NCI-H2081 (cell line): ENCODE data around the gene CHTF18.
A peak's percentile ranks its signal among the peaks of the same experiment; 100 is the strongest.
"Not testable (repeated sequence)": the region's sequence is repeated elsewhere in the genome, so short reads cannot be mapped to it uniquely, and the experiment has no call there.

ENCODE experiments used
- DNase-seq, 2 experiments: peaks; one replicate each; lab custom pipeline; 2025; lab: John Stamatoyannopoulos, UW

CHTF18 gene

GRCh38 chr16:808085-808386 lies 19.6 kb downstream of the CHTF18 start:
- DNase-seq: no peak

- DNase-seq: no peak
Measured at GRCh38 chr16:813204-813915, 24.9 kb downstream of the CHTF18 start.

GRCh38 chr16:813916-814412 lies 25.5 kb downstream of the CHTF18 start:
- no peak for DNase-seq

GRCh38 chr16:814974-815373 lies 26.6 kb downstream of the CHTF18 start:
- no peak for DNase-seq

- DNase-seq: no peak
Measured at GRCh38 chr16:815861-816260, 27.4 kb downstream of the CHTF18 start.

GRCh38 chr16:817001-817906 lies 28.8 kb downstream of the CHTF18 start:
- no peak for DNase-seq

- DNase-seq: no peak
Measured at GRCh38 chr16:818132-818531, 29.7 kb downstream of the CHTF18 start.

- no peak for DNase-seq
Measured at GRCh38 chr16:818592-818991, 30.2 kb downstream of the CHTF18 start.

- DNase-seq: no peak
Measured at GRCh38 chr16:819336-820043, 31.1 kb downstream of the CHTF18 start.

GRCh38 chr16:820044-820408 lies 31.6 kb downstream of the CHTF18 start:
- DNase-seq: not testable (repeated sequence)

GRCh38 chr16:820748-821147 lies 32.3 kb downstream of the CHTF18 start:
- DNase-seq: no peak

GRCh38 chr16:821751-822150 lies 33.3 kb downstream of the CHTF18 start:
- no peak for DNase-seq

GRCh38 chr16:822174-822908 lies 33.9 kb downstream of the CHTF18 start:
- DNase-seq: no peak

- DNase-seq: no peak
Measured at GRCh38 chr16:822909-823297, 34.5 kb downstream of the CHTF18 start.

- no peak for DNase-seq
Measured at GRCh38 chr16:824194-824593, 35.8 kb downstream of the CHTF18 start.

- DNase-seq: no peak
Measured at GRCh38 chr16:824601-825000, 36.2 kb downstream of the CHTF18 start.

- peak; percentile 8 to 9 for DNase-seq
Measured at GRCh38 chr16:825341-826061, 37.1 kb downstream of the CHTF18 start.

- no peak for DNase-seq
Measured at GRCh38 chr16:827513-827912, 39.1 kb downstream of the CHTF18 start.

GRCh38 chr16:828891-829290 lies 40.5 kb downstream of the CHTF18 start:
- DNase-seq: no peak

GRCh38 chr16:830107-830870 lies 41.9 kb downstream of the CHTF18 start:
- DNase-seq: no peak
